ENCODE data around the gene PARK7. TPM values are rescaled to one million over a fixed set of nuclear protein-coding genes. Genes with fewer than 3 reads are reported as not detected.

PARK7 gene
- total RNA-seq, 1 experiment from 2014 or later = 352 TPM

- Histone ChIP-seq H3K27ac (ENCODE audit: low read depth, low read length, poor library complexity, severe bottlenecking) (no peak overlapping the region), H3K4me3 (ENCODE audit: low read depth, low read length, poor library complexity, severe bottlenecking) (no peak overlapping the region), H3K36me3 (ENCODE audit: insufficient read depth, low read length, poor library complexity, severe bottlenecking) (peaks cover 64% of the 10 kb centered on the region), H3K27me3 (replicated peaks; ENCODE audit: insufficient read depth, low read depth, low read length, poor library complexity) (no peaks in the 10 kb centered on the region), H3K9me3 (ENCODE audit: low read depth, low read length, poor library complexity, severe bottlenecking) (no peaks in the 10 kb centered on the region), H3K4me1 (ENCODE audit: insufficient read depth, low read length, poor library complexity, severe bottlenecking) (no peaks in the 10 kb centered on the region)
- CTCF ChIA-PET = no interaction called here
- POLR2A ChIA-PET (ENCODE audit: low non-redundant PET) = no interaction called here
- TF ChIP-seq EZH2 (IDR thresholded peaks at IDR 0.05; ENCODE audit: borderline replicate concordance, low read depth, low read length, poor library complexity, severe bottlenecking) = no peak
- no peak for TF ChIP-seq CTCF (conservative IDR thresholded peaks at IDR 0.05; ENCODE audit: low read depth, low read length)
- no peak for DNase-seq (ENCODE audit: low spot score)
- BruUV-seq (replicated peaks) = no TSS peak
- intact Hi-C loops (cut with micrococcal nuclease; ENCODE audit: unreplicated experiment) = loop anchor here (10.0 kb wide), 1 partner anchor 60 kb away; no protein-coding TSS in a partner anchor
Observed at GRCh38 chr1:7964476-7964875, 3.0 kb downstream of the PARK7 start.

- no peaks in the 10 kb centered on the region for H3K9me3 ChIP-seq (ENCODE audit: low read depth, low read length, poor library complexity, severe bottlenecking)
- H3K4me3 ChIP-seq (ENCODE audit: low read depth, low read length, poor library complexity, severe bottlenecking) = no peak overlapping the region
- POLR2A ChIA-PET (ENCODE audit: low non-redundant PET) = no interaction called here
- no peaks in the 10 kb centered on the region for H3K27me3 ChIP-seq (replicated peaks; ENCODE audit: insufficient read depth, low read depth, low read length, poor library complexity)
- no TSS peak for BruUV-seq (replicated peaks)
- H3K4me1 ChIP-seq (ENCODE audit: insufficient read depth, low read length, poor library complexity, severe bottlenecking) = no peaks in the 10 kb centered on the region
- no peak for TF ChIP-seq EZH2 (IDR thresholded peaks at IDR 0.05; ENCODE audit: borderline replicate concordance, low read depth, low read length, poor library complexity, severe bottlenecking)
- no peak for TF ChIP-seq CTCF (conservative IDR thresholded peaks at IDR 0.05; ENCODE audit: low read depth, low read length)
- no peak for DNase-seq (ENCODE audit: low spot score)
- intact Hi-C loops (cut with micrococcal nuclease; ENCODE audit: unreplicated experiment) = loop anchor here (10.0 kb wide), 1 partner anchor 62 kb away; no protein-coding TSS in a partner anchor
- peaks cover 90% of the 10 kb centered on the region for H3K36me3 ChIP-seq (ENCODE audit: insufficient read depth, low read length, poor library complexity, severe bottlenecking)
- CTCF ChIA-PET = no interaction called here
- no peak overlapping the region for H3K27ac ChIP-seq (ENCODE audit: low read depth, low read length, poor library complexity, severe bottlenecking)
Observed at GRCh38 chr1:7967196-7967595, 5.7 kb downstream of the PARK7 start.

- BruUV-seq (replicated peaks) = no TSS peak
- Histone ChIP-seq H3K4me3 (ENCODE audit: low read depth, low read length, poor library complexity, severe bottlenecking) (no peak overlapping the region), H3K9me3 (ENCODE audit: low read depth, low read length, poor library complexity, severe bottlenecking) (no peaks in the 10 kb centered on the region), H3K27me3 (replicated peaks; ENCODE audit: insufficient read depth, low read depth, low read length, poor library complexity) (no peaks in the 10 kb centered on the region), H3K4me1 (ENCODE audit: insufficient read depth, low read length, poor library complexity, severe bottlenecking) (no peaks in the 10 kb centered on the region), H3K36me3 (ENCODE audit: insufficient read depth, low read length, poor library complexity, severe bottlenecking) (peaks cover 93% of the 10 kb centered on the region), H3K27ac (ENCODE audit: low read depth, low read length, poor library complexity, severe bottlenecking) (no peak overlapping the region)
- DNase-seq (ENCODE audit: low spot score) = no peak
- ChIA-PET CTCF (no interaction called here), POLR2A (ENCODE audit: low non-redundant PET) (no interaction called here)
- TF ChIP-seq EZH2 (IDR thresholded peaks at IDR 0.05; ENCODE audit: borderline replicate concordance, low read depth, low read length, poor library complexity, severe bottlenecking) = no peak
- no peak for TF ChIP-seq CTCF (conservative IDR thresholded peaks at IDR 0.05; ENCODE audit: low read depth, low read length)
- intact Hi-C loops (cut with micrococcal nuclease; ENCODE audit: unreplicated experiment) = loop anchor here (10.0 kb wide), 1 partner anchor 63 kb away; no protein-coding TSS in a partner anchor
Observed at GRCh38 chr1:7967651-7968050, 6.1 kb downstream of the PARK7 start.
